Measurements from ENCODE around the gene NPC1L1.

NPC1L1 gene

GRCh38 chr7:44534087-44534486 is 7.0 kb downstream of the NPC1L1 start:
- no peaks in the 10 kb centered on the region for H3K36me3 ChIP-seq (ENCODE audit: insufficient read depth)
- no peak overlapping the region for H2AFZ ChIP-seq (ENCODE audit: low read depth)
- H3K79me2 ChIP-seq (ENCODE audit: insufficient read depth, low read depth): no peaks in the 10 kb centered on the region
- H3K27me3 ChIP-seq (ENCODE audit: insufficient read depth, low read depth): no peaks in the 10 kb centered on the region
- no peak overlapping the region for H3K4me3 ChIP-seq (IDR thresholded peaks at IDR 0.05; ENCODE audit: insufficient read depth, low read depth, low read length)
- no peak overlapping the region for H3K9ac ChIP-seq
- H4K20me1 ChIP-seq (ENCODE audit: insufficient read depth): no peaks in the 10 kb centered on the region
- no peaks in the 10 kb centered on the region for H3K4me1 ChIP-seq (ENCODE audit: low read depth, poor library complexity, severe bottlenecking)
- TF ChIP-seq CTCF (conservative IDR thresholded peaks at IDR 0.05; ENCODE audit: low read depth, low read length): no peak
- H3K4me2 ChIP-seq: no peak overlapping the region
- H3K27ac ChIP-seq: no peak overlapping the region

GRCh38 chr7:44533301-44534055 is 7.7 kb downstream of the NPC1L1 start:
- no peak overlapping the region for H3K9ac ChIP-seq
- H3K27ac ChIP-seq: no peak overlapping the region
- H3K36me3 ChIP-seq (ENCODE audit: insufficient read depth): no peaks in the 10 kb centered on the region
- H3K4me1 ChIP-seq (ENCODE audit: low read depth, poor library complexity, severe bottlenecking): no peaks in the 10 kb centered on the region
- no peak overlapping the region for H2AFZ ChIP-seq (ENCODE audit: low read depth)
- no peak overlapping the region for H3K4me3 ChIP-seq (IDR thresholded peaks at IDR 0.05; ENCODE audit: insufficient read depth, low read depth, low read length)
- H3K79me2 ChIP-seq (ENCODE audit: insufficient read depth, low read depth): no peaks in the 10 kb centered on the region
- H4K20me1 ChIP-seq (ENCODE audit: insufficient read depth): no peaks in the 10 kb centered on the region
- no peak for TF ChIP-seq CTCF (conservative IDR thresholded peaks at IDR 0.05; ENCODE audit: low read depth, low read length)
- no peak overlapping the region for H3K4me2 ChIP-seq
- no peaks in the 10 kb centered on the region for H3K27me3 ChIP-seq (ENCODE audit: insufficient read depth, low read depth)

- Histone ChIP-seq H3K79me2 (ENCODE audit: insufficient read depth, low read depth) (no peaks in the 10 kb centered on the region), H3K4me2 (no peak overlapping the region), H3K27ac (no peak overlapping the region), H3K9ac (no peak overlapping the region), H3K4me3 (IDR thresholded peaks at IDR 0.05; ENCODE audit: insufficient read depth, low read depth, low read length) (no peak overlapping the region), H3K27me3 (ENCODE audit: insufficient read depth, low read depth) (no peaks in the 10 kb centered on the region), H4K20me1 (ENCODE audit: insufficient read depth) (no peaks in the 10 kb centered on the region), H3K36me3 (ENCODE audit: insufficient read depth) (no peaks in the 10 kb centered on the region), H2AFZ (ENCODE audit: low read depth) (no peak overlapping the region), H3K4me1 (ENCODE audit: low read depth, poor library complexity, severe bottlenecking) (no peaks in the 10 kb centered on the region)
- TF ChIP-seq CTCF (conservative IDR thresholded peaks at IDR 0.05; ENCODE audit: low read depth, low read length): no peak
Measured at GRCh38 chr7:44531421-44532380, 9.4 kb downstream of the NPC1L1 start.

GRCh38 chr7:44530990-44531389 is 10.1 kb downstream of the NPC1L1 start:
- Histone ChIP-seq H3K27ac (no peak overlapping the region), H3K4me3 (IDR thresholded peaks at IDR 0.05; ENCODE audit: insufficient read depth, low read depth, low read length) (no peak overlapping the region), H3K4me2 (no peak overlapping the region), H4K20me1 (ENCODE audit: insufficient read depth) (no peaks in the 10 kb centered on the region), H3K79me2 (ENCODE audit: insufficient read depth, low read depth) (no peaks in the 10 kb centered on the region), H3K4me1 (ENCODE audit: low read depth, poor library complexity, severe bottlenecking) (no peaks in the 10 kb centered on the region), H3K36me3 (ENCODE audit: insufficient read depth) (no peaks in the 10 kb centered on the region), H3K27me3 (ENCODE audit: insufficient read depth, low read depth) (no peaks in the 10 kb centered on the region), H2AFZ (ENCODE audit: low read depth) (no peak overlapping the region), H3K9ac (no peak overlapping the region)
- TF ChIP-seq CTCF (conservative IDR thresholded peaks at IDR 0.05; ENCODE audit: low read depth, low read length): no peak
